22Rv1 (cell line): ENCODE data around the gene CD74.

Experiments
- H3K27ac ChIP-seq: fragments of 450-650 bp; 2 replicates; pipeline ENCODE4 v1.5.1; 2017
- ZFX ChIP-seq: fragments of 450-650 bp; IDR thresholded peaks from 2 replicates; pipeline ENCODE4 v1.6.1; 2017; ENCODE audit warnings: antibody characterized with exemption, borderline replicate concordance
- TF ChIP-seq, protein P1 (sequence below): fragments of 450-650 bp; IDR thresholded peaks from 2 replicates; pipeline ENCODE4 v1.5.1; 2017; ENCODE audit warnings: mild to moderate bottlenecking

Gene CD74

DNA sequence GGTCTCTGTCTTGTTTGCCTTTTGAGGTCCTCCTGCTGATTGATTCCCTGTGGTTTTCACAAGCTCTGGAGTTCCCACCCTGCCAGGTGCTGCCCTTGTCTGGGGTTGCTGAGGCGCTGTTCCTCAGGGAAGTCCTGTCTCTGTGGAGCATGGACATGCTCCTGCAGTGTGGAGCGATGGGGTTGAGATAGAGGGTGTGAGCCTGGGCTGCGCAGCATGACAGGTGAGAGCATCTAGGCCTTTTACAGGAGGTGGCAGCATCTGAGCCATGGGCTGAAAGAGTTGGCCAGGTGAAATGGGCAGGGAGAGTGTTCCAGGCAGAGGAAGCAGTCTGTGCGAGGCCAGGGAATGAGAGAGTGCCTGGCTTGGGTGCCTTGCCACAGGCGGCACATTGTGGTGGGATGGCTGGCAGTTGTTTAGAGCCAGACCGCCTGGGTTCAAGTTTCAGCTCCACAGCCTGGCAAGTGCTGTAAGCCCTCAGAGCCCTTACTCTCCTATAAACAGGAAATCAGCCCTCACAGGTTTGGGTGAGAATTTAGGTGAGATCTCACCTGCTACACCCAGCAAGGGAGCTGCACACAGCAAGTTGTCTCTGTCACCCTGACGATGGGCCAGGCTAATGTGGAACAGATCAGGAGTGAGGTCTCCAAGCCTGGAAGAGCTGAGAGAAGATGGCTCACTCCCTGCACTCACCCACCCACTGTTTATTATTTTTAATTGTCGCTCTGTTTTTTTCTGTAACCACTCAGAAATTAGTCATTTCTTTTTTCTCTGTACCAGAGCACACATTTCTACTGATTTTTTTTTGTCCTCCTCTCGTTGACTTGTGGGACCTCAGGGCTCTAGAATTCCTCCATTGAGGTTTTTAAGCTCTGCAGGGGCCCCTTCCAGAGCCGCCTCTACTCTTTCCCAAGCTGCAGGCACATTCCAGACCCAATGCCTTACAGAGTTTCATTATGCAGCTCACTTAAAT, 35.6 kb downstream of the CD74 start:
- TF ChIP-seq, protein P1, sequence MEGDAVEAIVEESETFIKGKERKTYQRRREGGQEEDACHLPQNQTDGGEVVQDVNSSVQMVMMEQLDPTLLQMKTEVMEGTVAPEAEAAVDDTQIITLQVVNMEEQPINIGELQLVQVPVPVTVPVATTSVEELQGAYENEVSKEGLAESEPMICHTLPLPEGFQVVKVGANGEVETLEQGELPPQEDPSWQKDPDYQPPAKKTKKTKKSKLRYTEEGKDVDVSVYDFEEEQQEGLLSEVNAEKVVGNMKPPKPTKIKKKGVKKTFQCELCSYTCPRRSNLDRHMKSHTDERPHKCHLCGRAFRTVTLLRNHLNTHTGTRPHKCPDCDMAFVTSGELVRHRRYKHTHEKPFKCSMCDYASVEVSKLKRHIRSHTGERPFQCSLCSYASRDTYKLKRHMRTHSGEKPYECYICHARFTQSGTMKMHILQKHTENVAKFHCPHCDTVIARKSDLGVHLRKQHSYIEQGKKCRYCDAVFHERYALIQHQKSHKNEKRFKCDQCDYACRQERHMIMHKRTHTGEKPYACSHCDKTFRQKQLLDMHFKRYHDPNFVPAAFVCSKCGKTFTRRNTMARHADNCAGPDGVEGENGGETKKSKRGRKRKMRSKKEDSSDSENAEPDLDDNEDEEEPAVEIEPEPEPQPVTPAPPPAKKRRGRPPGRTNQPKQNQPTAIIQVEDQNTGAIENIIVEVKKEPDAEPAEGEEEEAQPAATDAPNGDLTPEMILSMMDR = no peak
- TF ChIP-seq ZFX = no peak
- H3K27ac ChIP-seq = no peak overlapping the region

DNA sequence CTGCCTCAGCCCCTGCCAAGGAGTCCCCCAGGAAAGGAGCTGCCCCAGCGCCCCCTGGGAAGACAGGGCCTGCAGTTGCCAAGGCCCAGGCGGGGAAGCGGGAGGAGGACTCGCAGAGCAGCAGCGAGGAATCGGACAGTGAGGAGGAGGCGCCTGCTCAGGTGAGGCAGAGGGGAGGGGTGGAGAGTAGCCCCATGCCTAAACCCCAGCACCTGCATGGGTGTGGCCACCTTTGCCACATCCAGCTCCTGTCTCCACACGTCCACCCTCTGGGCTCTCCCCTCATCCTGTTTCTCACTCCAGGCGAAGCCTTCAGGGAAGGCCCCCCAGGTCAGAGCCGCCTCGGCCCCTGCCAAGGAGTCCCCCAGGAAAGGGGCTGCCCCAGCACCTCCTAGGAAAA, 38.1 kb downstream of the CD74 start:
- no peak for TF ChIP-seq ZFX
- TF ChIP-seq, protein P1 = no peak
- no peak overlapping the region for H3K27ac ChIP-seq

DNA sequence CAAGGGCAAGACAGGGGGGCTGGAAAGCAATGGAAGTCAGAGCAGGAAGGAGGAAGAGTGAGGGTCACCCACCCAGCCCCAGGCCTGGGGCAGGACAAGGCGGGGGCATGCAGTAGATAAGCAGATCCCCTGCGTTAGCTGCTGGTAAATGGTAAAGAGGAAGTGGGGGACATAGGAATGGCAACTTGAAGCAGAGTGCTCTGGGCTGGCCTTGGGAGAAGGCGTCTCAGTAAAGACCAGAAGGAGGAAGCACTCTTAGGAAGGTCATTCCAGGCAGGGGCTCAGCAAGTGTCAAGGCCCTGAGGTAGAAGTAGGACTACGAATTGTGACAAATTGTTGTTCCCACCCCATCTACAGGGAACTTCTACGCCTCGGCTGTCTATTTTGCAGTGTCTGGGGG, 40.1 kb downstream of the CD74 start:
- TF ChIP-seq ZFX = no peak
- TF ChIP-seq, protein P1 = no peak
- no peak overlapping the region for H3K27ac ChIP-seq

DNA sequence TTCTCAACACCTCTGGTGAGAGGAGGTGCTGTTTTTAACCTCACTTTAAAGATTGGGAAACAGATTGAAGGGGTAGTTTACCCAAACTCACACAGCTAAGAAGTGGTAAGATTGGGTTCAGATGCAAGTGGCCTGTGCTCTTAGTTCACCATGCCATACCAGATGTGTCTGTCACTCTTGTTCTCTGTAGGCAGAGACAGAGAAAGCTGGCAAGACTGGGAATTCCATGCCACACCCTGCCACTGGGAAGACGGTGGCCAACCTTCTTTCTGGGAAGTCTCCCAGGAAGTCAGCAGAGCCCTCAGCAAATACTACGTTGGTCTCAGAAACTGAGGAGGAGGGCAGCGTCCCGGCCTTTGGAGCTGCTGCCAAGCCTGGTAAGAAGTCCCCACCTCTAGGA, 44.2 kb downstream of the CD74 start:
- H3K27ac ChIP-seq = no peak overlapping the region
- TF ChIP-seq, protein P1 = no peak
- TF ChIP-seq ZFX = no peak

DNA sequence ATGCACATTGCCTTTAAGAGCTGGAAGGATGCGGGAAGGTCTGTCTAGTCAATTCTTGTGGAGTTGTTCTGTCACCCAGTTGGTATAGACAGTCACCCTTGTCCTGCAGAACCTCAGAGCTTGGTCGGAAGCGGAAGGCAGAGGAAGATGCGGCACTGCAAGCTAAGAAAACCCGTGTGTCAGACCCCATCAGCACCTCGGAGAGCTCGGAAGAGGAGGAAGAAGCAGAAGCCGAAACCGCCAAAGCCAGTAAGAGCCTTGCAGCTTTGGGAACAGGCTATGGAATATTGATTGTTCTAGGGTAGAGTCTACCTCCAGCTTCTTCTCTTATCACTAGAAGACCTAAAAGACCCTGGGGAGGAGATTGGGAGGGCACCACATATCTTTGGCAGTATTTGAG, 48.7 kb downstream of the CD74 start:
- no peak overlapping the region for H3K27ac ChIP-seq
- no peak for TF ChIP-seq ZFX
- TF ChIP-seq, protein P1 = no peak

DNA sequence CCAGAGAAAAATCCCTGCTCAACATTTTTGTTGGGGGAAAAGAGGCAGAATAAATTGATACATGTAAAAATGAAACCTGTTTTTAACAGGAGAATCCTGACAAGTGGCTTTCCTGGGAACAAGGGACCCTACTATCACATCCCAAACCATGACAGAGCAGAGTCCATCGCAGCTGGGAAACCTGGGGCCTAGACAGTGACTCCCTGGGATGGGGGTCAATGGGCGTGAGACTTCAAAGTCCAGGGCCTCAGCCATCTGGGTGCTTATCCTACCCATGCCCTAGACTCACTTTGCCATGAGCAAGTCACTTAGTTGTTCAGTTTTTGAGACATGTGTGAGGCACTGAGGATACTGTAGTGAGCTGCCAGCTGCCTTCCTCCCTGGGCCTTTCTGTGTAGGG, 49.5 kb downstream of the CD74 start:
- H3K27ac ChIP-seq = no peak overlapping the region
- no peak for TF ChIP-seq ZFX
- TF ChIP-seq, protein P1 = no peak

DNA sequence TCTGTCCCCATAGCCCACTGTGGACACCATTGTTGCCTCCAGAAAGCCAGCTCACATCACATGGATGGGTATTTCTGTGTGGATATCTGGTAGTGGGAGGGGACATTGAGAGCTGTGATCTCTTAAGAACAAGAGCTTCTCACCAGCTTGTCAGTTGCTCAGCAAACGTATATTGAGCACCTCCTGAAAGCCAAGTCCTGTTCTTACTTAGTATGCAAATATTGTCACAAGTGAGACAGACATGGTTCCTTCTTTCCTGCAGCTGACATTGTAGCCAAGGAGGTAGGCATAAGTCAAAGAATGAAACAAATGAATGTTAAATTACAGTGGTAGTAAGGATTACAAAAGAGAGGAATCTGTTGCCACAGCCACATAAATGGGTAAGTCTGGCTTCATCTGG, 51.4 kb downstream of the CD74 start:
- TF ChIP-seq ZFX = no peak
- TF ChIP-seq, protein P1 = no peak
- no peak overlapping the region for H3K27ac ChIP-seq
